Anterior cingulate cortex (tissue), 58 donors: ENCODE measurements around the gene ULBP1.
"Not testable (repeated sequence)": the region's sequence is repeated elsewhere in the genome, so short reads cannot be mapped to it uniquely, and the experiment has no call there.

ENCODE experiments used
- DNase-seq, 58 donors: peaks; one replicate each; lab custom pipeline; 2025; lab: John Stamatoyannopoulos, UW

The ULBP1 gene

DNA sequence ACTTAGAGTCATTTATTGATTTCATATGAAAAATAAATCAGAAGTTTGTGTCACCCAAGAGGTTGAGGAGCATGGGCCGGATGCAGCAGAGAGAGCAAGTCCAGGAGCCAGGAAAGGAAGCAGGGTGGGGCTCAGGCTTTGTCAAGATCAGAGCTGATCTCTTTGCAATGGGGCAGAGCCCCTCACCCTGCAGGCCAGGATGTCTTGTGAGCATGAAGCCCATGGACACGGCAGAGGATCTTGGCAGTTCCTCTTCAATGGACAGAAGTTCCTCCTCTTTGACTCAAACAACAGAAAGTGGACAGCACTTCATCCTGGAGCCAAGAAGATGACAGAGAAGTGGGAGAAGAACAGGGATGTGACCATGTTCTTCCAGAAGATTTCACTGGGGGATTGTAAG lies 5.2 kb downstream of the ULBP1 start:
- DNase-seq = not testable (repeated sequence)

- DNase-seq = no peak
Observed at GRCh38 chr6:149969635-149970034, 5.9 kb downstream of the ULBP1 start.

DNA sequence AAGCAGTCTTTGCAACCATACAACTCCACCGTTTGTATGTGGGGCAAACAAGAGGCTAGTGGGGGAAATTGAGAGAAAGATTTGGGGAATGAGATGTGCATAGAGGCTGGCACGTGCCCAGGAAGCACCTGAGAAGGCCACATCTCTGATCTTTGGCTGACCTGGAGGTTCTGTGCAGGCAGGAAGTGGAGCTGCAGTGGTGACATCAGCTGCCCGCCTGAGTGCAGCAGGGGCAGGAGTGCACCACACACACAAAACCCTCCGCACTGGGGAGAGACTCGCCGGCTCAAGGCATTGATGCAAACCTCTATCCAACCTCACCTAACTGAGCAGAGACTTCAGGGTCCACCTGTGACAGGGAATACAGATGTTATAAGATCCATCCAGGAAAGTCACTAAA lies 10.7 kb downstream of the ULBP1 start:
- DNase-seq = not testable (repeated sequence)

GRCh38 chr6:149974825-149975224 lies 11.1 kb downstream of the ULBP1 start:
- no peak for DNase-seq

DNA sequence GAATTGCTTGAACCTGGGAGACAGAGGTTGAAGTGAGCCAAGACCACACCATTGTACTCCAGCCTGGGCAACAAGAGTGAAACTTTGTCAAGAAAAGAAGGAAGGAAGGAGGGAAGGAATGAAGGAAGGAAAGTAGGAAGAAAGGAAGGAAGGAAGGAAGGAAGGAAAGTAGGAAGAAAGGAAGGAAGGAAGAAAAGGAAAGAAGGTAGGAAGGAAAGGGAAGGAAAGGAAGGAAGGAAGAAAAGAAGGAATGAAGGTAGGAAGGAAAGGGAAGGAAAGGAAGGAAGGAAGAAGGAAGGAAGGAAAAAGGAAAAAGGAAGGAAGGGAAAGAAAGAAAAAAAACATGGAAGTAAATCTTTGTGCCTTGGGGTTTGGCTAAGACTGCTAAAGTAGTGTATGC lies 11.7 kb downstream of the ULBP1 start:
- DNase-seq = no peak

DNA sequence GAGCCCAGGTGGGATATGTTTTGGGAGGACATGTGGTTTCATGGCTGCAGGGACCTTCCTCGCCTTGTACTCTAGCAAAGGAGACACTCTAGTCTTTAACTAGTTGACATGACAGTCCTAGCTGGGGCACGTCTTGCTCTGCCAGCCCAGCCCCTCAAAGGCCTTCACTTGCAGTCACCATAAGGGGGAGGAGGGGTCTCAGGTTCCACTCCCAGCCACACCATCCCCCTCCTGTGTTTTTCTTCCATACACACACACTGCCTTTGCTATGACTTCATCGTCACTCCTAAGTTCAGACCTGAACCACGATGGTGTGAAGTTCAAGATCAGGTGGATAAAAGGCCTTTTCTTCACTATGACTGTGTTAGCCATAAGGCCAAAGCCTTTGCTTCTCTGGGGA lies 13.5 kb downstream of the ULBP1 start:
- no peak for DNase-seq

- no peak for DNase-seq
Observed at GRCh38 chr6:149978610-149979009, 14.9 kb downstream of the ULBP1 start.

DNA sequence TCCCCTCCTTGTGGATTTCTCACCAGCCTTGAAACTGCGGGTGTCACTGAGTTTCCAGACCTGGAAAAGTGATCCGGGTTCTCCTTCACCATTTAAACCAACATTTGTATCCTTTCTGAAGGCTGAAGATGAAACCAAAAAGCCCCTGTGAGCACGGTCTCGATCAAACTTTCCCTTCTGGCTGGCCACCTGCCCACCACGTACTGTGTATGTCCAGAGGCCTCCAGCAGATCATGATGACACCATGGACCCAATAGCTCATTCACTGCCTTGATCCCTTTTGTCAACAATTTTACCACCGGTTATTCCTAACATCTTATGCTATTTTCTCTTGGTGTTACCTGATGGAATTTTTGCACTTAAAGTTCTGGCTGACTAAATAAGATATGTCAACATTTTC lies 15.6 kb downstream of the ULBP1 start:
- DNase-seq = no peak

DNA sequence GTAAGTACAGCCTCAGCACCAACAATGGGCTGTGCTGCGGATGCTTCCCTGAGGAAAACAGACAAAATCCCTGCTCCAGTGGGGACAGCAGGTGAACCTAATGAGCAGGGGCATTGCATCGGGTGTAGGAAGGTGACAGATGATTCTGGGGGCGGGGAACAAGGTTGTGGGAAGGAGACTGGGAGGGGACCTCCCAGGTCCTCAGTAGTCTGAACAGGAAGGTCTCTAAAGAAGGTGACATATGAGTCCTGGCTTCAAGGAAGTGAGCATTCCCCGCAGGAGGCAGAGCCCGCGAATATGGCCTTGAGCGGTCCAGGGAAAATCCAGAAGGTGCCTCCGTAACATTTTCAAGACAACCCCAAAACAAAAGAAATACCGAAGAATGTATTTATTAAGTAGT lies 19.4 kb downstream of the ULBP1 start:
- DNase-seq = no peak

DNA sequence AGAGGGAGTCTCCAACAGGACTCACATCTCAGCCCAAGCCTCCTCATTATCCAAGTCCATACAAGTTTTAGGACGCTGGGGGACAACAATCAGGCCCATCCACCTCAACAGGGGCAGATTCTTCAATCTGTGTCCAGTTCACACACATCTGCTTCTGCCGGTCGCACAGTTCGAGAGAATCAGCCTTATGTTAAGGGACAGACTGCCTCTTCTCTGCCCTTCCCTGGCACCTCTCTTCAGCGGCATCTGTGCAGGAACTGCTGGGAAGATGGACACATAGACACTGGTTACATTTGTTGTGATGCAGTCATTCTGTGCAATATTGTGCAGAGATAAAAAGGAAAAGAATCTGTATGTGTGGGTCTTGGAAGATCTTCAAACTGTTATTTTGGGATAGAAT lies 21.0 kb downstream of the ULBP1 start:
- no peak for DNase-seq

DNA sequence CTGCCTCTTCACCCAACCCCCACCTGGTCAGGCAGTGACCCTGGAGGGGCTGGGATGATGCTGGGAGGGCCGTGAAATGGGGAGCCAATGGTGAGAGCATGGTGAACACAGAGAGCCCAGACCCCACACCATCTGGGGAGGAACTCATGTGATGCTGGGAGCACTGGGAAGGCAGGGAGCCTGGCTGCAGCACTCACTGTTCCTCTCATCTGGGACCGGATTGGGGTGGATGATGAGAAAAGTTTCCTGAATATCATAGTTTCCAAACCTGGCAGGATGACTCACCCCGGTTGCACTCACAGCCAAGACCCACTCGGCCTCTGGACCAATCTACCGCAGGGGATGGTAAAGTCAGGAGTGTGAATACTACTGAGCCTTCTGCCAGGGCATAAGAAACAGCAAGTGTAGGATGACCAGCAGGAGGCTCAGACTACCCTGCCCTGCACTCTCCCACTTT lies 21.8 kb downstream of the ULBP1 start:
- DNase-seq = no peak

- DNase-seq = no peak
Observed at GRCh38 chr6:149987602-149988107, 23.9 kb downstream of the ULBP1 start.

DNA sequence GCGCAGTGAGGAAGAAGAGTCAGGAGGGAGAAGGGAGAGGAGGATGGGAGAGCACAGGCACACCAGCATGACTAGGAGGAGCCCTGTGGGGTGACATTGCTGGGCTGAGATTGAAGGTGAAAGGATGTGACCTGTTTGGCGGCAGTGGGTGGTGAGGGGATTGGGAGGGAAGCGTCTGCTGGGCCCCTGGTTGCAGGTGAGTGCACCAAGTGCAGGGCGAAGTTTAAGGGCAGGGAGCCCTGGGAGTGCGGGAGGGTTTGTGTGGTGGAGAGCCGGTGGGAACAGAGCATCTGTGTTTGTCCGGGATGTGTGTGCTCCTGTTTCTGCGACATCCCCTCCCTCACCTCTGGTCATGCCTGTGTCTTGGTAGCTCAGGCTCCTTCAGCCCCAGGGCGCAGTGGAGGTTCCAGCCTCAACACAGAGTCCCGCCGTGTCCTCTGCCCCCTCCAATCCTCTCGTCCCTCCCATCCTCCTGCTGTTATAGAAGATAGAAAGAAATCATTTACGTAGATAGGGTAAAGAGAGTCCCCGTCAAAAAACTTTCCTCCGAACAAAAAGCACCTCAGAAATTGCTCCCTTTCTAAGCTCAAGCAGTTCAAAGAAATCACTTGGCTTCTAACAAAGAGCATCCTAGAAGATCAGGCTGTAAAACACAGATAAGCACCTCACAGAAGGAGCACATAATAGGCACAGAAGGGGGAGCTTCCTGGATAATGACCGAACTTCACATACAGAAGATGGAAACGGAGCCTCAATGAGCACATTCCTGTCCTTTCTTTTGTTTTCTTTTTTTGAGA lies 25.0 kb downstream of the ULBP1 start:
- no peak for DNase-seq

GRCh38 chr6:149990212-149990660 lies 26.5 kb downstream of the ULBP1 start:
- no peak for DNase-seq

GRCh38 chr6:149990661-149991471 lies 27.1 kb downstream of the ULBP1 start:
- DNase-seq = no peak

- DNase-seq = not testable (repeated sequence)
Observed at GRCh38 chr6:149991472-149991795, 27.7 kb downstream of the ULBP1 start.

- DNase-seq = no peak
Observed at GRCh38 chr6:149991838-149992237, 28.1 kb downstream of the ULBP1 start.

DNA sequence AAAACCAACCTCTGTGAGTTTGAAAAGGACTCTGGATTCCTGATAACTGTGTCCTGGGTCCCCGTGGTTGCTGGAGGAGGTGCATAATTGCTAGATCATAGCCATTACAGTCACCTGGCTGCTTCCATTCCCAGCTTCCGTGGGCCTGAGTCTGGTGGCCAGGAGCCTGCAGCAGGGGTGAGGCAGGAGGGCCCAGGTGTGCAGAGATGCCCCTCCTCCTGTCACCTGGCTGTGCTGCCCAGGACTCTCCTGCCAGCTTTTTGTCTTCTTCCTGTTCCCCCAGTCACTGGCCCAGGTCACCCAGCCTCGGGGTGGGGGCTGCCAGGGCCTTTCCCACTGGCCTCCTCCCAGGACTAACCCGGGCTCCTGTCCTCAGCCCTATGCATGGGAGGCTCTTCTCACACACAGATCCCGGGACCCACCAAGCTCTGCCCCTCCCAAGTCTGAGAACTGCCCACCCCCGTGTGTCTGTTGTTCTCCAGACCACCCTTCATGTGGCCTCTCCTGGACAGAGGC lies 31.6 kb downstream of the ULBP1 start:
- DNase-seq = no peak

DNA sequence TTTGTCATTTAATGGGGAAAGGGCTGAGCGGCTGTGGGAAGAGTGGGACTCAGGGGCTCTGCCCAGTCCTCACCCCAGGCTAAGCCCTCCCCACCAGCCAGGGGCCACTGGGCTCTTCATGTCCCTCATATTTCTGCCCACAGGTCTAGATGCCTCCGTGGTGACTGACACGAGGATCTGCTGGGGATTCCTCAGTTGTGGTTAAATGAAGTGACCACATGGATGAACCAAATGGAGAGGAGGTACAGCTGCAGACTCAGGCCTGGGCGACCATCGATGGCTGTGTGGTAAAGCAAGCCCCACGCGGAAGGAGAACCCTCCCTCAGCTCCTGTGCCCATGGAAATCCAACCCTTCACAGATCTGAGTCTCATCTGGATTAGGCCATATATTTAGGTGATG lies 32.2 kb downstream of the ULBP1 start:
- DNase-seq = no peak

- no peak for DNase-seq
Observed at GRCh38 chr6:149999636-150000035, 35.9 kb downstream of the ULBP1 start.

DNA sequence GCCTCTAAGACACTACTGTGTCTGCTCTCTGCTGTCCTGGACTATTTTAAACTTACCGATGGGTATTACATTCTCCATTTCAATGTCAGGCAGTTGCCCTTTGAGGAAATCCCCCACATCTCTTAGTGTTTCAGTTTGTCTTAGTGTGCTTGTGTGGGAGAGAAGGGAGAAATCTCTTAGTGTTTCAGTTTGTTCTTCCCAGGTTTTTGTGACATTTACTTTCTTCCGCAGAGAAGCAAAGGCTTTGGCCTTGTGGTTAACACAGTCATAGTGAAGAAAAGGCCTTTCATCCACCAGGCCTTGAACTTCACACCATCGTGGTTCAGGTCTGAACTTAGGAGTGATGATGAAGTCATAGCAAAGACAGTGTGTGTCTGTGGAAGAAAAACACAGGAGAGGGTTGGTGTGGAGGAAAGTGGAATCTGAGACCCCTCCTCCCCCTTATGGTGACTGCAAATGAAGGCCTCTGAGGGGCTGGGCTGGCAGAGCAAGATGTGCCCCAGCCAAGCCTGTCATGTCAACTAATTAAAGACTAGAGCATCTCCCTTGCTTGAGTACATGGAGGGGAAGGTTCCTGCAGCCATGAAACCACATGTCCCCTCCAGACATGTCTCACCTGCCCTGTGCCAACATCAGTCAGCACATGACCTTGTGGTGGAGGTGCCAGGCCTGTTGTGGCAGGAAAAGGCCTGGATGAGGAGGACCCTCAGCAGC lies 37.7 kb downstream of the ULBP1 start:
- no peak for DNase-seq
